ENCODE data around the gene CCNC.
"Not testable (repeated sequence)": the region's sequence is repeated elsewhere in the genome, so short reads cannot be mapped to it uniquely, and the experiment has no call there.

CCNC gene

GRCh38 chr6:99602520-99603420 is 34.3 kb upstream of the CCNC start:
- no peak for DNase-seq

GRCh38 chr6:99594696-99595095 is 26.2 kb upstream of the CCNC start:
- DNase-seq, result not testable (repeated sequence)

GRCh38 chr6:99592900-99593299 is 24.4 kb upstream of the CCNC start:
- DNase-seq, result no peak

GRCh38 chr6:99591673-99592364 is 23.4 kb upstream of the CCNC start:
- no peak for DNase-seq

GRCh38 chr6:99590728-99591672 is 22.5 kb upstream of the CCNC start:
- DNase-seq, result no peak

- DNase-seq, result no peak
Observed at GRCh38 chr6:99589907-99590493, 21.5 kb upstream of the CCNC start.

GRCh38 chr6:99589290-99589672 is 20.8 kb upstream of the CCNC start:
- peak; percentile 68 for DNase-seq

GRCh38 chr6:99588618-99589289 is 20.3 kb upstream of the CCNC start:
- DNase-seq, result peak; percentile 90

GRCh38 chr6:99587792-99588191 is 19.3 kb upstream of the CCNC start:
- no peak for DNase-seq

- no peak for DNase-seq
Observed at GRCh38 chr6:99579781-99580180, 11.3 kb upstream of the CCNC start.

GRCh38 chr6:99575544-99576227 is 7.2 kb upstream of the CCNC start:
- no peak for DNase-seq

GRCh38 chr6:99573980-99574617 is 5.6 kb upstream of the CCNC start:
- no peak for DNase-seq

- no peak for DNase-seq
Observed at GRCh38 chr6:99563056-99563723, 5.3 kb downstream of the CCNC start.

- no peak for DNase-seq
Observed at GRCh38 chr6:99560668-99561067, 7.8 kb downstream of the CCNC start.

- DNase-seq, result no peak
Observed at GRCh38 chr6:99559057-99559456, 9.4 kb downstream of the CCNC start.

- DNase-seq, result no peak
Observed at GRCh38 chr6:99553888-99554287, 14.6 kb downstream of the CCNC start.

- DNase-seq, result no peak
Observed at GRCh38 chr6:99550046-99550748, 18.3 kb downstream of the CCNC start.

GRCh38 chr6:99548706-99549105 is 19.8 kb downstream of the CCNC start:
- DNase-seq, result no peak

- DNase-seq, result no peak
Observed at GRCh38 chr6:99547526-99547925, 20.9 kb downstream of the CCNC start.

GRCh38 chr6:99545442-99545841 is 23.0 kb downstream of the CCNC start:
- no peak for DNase-seq
